Activated effector memory CD4-positive, alpha-beta T cell treated with Interleukin-2 at 50 U/mL for 16 hours (primary cell): Measurements from ENCODE around the gene CACNA1C.

Experiments
- DNase-seq: peaks from one replicate; pipeline ENCODE4 v3.0.0-alpha.2; 2020

The CACNA1C gene

DNA sequence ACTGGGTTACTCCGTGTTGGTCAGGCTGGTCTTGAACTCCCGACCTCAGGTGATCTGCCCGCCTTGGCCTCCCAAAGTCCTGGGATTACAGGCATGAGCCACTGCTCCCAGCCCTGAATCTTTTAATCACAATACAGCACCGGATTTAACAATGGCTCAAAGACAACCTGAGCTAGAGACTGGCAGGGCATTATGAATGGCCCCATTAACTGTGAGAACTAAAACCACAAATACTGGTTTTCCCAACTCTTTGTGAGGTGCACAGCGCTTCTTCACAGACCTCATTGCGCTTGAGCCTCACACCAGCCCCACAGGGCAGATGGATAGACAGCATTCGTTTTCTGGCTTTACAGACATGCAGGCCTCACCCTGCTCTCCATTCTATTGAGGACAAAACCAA, 634.9 kb downstream of the CACNA1C start:
- no peak for DNase-seq

DNA sequence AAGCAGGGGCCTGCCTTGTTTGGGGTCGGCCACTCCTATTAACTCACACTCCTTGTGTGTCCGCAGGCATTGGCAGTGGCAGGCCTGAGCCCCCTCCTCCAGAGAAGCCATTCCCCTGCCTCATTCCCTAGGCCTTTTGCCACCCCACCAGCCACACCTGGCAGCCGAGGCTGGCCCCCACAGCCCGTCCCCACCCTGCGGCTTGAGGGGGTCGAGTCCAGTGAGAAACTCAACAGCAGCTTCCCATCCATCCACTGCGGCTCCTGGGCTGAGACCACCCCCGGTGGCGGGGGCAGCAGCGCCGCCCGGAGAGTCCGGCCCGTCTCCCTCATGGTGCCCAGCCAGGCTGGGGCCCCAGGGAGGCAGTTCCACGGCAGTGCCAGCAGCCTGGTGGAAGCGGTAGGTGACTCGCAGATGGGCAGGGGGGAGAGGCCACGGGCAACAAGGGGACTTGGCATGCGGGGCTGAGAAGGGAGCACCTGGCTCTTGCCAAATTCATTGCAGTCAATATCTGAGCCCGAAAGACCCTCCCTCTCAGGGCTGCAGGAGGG, 635.7 kb downstream of the CACNA1C start:
- no peak for DNase-seq

DNA sequence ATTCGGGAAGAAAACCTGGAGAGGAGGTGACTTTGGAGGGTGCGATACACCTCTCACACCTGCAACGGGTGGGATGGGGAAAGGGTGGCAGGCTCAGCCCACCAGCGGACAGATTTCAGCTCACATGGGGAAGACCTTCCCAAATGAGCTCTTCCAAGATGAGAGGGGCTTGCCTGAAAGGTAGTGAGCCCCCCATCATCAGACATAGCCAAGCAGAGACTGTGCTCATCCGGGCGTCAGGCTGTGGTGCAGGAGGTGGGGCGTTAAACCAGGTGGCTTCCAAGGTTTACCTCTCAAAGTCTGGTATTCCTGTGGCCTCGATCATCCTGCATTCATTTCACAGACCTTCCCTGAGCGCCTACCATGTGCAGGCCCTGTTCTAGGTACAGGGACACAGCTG, 636.6 kb downstream of the CACNA1C start:
- no peak for DNase-seq

DNA sequence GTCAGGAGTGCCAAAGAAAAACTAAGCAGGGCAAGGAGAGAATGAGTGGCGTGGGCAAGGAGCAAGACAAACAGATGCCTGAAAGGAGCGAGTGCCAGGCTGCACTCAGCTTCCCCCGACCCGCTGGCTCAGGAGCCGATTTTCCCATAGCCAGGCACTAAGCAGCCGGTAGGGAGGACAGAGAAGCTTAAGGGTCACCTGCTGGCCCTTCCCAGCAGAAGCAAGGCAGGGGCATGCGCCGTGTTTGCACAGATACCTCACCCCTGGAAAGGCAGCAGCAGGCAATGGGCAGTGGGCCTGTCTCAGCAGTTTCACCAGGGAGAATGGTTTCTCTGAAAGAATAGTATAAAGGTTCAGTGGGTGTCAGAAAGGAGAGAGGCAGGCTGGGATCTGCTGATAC, 637.1 kb downstream of the CACNA1C start:
- no peak for DNase-seq

DNA sequence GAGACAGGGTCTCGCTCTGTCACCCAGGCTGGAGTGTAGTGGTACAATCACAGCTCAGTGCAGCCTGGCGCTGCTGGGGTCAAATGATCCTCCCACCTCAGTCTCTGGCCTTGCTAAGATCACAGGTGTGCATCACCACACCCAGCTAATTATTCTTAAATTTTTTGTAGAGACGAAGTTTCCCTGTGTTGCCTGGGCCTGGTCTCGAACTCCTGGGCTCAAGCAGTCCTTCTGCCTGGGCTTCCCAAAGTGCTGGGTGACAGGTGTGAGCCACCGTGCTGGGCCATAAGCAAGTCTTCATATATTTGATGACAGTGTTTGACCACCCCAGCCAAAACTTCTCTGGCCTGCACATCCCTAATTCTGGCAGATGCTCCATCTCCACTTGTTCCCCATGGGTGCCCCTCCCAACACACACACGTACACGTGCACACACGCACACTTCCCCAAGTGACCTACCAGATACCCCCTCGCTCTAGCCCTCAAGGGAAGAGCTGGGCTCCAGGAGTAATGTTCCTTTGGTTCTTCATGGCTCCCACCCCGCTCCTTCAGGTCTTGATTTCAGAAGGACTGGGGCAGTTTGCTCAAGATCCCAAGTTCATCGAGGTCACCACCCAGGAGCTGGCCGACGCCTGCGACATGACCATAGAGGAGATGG, 637.7 kb downstream of the CACNA1C start:
- DNase-seq = no peak

DNA sequence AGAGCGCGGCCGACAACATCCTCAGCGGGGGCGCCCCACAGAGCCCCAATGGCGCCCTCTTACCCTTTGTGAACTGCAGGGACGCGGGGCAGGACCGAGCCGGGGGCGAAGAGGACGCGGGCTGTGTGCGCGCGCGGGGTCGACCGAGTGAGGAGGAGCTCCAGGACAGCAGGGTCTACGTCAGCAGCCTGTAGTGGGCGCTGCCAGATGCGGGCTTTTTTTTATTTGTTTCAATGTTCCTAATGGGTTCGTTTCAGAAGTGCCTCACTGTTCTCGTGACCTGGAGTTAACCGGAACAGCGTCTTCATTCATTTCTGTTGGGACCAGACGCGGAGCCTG, 638.2 kb downstream of the CACNA1C start:
- peak; percentile 36 for DNase-seq

DNA sequence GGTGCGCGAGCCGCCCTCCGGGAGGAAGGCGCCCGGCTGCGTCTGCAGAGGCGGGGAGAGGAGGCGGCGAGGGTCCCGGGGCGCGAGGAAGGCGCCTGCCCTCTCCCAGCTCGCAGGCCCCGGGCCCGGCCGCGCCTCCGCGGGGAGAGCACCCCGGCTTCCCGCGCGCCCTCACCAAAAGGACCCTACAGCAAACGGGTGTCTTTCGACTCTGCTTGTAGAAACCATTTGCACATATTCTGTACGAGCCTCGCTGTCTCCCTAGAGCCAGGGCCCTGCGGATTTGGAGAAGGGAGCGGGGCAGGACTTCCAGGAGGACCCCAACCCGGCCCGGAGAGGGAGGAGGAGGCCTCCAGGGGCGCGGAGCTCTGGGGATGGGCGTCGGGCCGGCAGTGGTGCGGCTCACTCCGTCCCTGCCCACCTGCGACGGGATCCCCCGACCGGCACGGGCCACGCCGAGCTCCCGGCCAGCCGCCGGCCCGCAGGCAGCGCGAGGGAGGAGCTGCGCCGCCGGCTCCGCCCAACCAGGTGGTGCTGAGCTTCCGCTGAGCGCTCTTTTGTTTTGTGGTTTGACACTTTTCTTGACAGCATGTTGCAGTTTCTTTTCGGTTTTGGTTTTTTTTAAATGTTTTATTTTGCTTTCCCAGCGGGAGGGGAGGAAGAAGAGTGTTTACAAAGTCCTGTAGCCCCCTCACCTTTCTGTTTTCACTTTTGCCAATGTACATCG, 638.7 kb downstream of the CACNA1C start:
- peak; percentile 29 for DNase-seq

DNA sequence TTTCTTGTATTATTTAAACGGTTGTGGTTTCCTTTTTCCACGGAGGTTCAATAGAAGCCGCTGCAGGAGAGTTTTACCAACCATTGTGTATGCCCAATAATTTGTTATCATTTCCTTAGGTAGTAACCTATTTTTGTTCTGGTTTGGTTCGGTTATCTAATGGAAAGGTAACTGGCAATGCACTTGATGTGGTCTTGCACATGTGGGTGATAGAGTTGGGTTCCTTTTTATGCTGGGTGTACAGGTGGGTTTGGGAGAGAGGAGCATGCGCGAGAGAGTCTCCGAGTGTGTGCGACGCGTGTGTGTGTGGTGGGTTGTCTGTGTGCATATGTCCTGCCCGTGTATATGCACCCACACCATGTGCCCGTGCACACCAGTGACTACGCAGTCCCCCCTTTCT, 639.3 kb downstream of the CACNA1C start:
- no peak for DNase-seq

DNA sequence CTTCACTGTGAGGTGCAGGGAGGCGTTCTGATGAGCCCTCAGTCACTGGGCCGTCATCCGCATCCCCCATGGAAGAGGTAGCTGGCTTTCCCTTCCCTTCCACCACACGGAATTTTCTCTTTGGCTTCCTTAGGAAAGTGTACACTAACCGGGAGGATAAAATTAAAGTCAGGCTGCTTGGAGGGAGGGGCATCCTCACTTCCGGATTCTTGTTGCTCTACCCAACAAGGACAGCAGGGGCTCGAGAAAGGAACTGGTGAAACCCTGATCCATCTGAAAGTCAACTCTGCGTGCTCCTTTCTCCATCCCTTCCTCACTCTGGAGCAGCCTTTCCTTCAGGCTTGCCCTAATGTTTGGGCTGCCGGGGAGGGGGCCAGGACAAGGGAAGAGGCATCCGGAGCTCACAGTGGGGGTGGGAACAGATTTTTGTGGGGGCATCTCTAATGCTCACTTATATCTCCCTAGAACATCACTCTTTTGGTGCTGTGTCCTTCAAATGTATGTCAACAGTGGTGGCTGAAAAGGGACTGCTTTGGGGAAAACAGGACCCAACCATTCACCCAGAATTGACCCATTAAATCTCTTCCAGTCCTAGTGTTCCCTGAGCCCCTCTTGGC, 640.6 kb downstream of the CACNA1C start:
- DNase-seq = no peak

DNA sequence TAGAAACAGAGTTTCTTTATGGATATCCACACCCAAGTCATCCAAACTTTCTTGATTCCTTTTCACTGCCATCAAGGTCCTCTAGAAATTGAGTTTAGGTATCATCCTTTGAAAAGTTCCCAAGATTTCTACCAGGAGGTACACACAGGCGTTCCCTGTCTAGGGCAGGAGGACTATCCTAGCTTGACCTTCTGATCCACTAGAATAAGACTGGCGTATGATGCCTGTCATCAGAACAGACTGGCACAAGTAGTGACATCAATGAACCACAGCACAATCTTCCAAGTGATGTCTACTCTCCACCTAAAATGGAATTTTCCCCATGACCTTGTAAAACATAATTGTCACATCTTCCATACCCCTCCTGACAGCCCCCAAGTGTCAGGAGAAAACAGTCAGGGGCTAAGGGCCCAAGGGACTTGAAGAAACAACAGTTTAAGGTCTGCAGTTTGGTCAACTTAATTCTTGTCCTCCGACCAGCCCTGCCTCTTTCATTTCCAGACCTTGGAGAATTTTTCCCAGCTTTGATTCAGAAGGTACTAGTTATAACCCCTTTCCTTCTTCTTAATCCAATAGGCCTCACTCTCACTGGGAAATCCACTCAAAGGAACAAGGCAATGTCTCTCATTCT, 641.3 kb downstream of the CACNA1C start:
- no peak for DNase-seq

DNA sequence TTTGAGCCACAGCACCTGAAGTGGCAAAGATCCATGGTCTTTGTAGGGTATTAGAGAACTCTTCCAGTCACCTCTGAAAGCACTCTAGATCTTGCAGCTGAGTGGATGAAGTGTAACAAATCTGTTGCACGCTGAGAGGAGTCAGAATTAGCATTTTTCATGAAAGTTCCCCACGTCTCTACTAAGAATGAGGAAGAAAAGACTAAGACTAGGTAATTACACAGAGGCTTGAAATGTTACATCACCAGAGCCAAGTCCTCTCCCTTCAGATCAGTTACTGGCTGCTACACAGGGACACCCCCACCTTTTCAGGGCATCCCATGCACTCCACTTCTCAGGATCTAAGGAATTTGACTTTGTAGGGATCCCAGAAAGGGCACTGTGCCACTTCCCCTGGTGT, 643.3 kb downstream of the CACNA1C start:
- DNase-seq = no peak

DNA sequence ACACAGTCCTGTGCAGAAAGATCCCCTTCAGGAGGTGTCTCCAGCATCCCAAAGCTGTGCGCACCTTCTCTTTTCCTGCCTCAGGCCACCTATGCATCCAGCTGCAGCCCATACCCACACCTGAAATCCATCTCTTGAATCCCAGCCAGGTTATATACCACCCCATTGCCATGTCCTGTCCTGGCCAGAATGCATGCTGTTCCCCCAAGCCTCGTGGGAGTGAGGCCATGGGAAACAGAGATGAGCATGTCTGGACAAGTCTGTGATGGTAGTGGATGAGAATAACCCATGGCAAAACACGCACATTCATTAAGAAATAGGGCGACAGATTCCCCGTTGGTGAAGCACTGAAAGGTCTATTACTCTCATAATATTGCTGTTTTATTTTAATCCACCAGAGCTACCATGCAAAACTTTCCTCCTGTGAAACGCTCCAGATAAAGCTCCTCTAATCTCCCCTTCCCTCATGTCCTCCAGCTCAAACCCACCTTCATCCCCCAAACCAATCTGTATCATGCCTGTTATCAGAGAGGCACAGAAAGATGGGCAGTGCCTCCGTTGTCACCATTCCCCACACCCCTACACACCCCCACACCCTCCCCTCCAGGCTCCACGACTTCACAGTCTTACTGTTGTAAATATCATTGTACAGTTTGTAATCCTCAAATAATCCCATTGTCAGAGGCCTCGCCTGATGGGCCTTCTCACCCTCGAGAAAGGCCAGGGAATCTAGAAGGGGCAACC, 644.4 kb downstream of the CACNA1C start:
- DNase-seq = no peak

DNA sequence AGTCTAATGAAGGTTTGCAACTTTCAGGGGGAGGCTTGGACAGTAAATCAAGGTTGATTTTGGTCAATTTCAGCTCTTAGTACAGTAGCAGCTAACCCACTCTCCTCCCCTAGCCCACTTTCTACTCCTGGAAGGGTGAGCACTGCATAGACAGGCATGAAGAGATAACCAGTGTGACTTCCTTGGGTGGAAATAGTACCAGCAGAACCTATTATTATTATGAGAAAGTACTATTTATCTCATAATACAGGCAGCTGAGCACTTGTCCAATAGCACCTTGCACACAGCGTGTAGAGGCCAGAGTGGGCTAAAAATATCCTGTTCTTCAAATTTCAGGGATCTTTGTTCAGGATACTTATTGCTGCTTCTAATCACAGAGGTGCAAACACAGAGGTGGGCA, 645.8 kb downstream of the CACNA1C start:
- DNase-seq = no peak

DNA sequence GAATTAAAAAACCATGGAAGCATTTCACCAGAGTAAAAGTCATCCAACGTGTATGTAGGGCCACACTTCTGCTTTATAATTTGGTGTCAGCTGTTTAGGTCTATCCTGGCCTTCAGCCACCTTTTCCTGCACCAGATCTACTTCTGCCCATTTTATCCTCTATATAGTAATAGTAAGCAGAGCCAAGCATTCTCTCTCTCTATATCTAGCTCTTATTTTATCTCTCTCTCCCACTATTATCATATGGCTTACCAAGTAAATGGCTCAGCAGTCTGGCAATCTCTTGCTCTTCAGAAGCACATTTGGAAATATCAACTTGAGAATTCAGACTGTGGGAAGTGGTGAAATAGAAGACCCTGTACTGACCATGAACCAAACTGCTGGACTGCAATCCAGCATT, 657.9 kb downstream of the CACNA1C start:
- DNase-seq = no peak

DNA sequence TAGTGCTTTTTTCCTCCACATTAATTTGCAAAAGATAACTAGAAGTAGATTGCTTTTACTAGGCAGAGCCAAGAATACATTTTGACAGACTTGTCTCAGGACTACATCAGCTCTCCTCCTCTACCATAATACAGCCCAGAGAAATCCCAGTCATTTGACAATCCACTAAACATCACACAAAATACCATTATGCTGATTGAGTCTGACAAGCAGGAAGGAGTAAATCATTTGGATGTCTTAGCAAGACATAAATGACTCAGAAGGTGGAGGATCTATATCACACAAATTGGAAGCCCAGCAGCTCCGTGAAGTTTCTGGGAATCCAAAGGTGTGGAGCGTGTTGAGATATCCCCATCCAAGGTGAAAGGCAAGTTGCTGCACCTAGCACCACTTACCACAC, 666.6 kb downstream of the CACNA1C start:
- DNase-seq = no peak

DNA sequence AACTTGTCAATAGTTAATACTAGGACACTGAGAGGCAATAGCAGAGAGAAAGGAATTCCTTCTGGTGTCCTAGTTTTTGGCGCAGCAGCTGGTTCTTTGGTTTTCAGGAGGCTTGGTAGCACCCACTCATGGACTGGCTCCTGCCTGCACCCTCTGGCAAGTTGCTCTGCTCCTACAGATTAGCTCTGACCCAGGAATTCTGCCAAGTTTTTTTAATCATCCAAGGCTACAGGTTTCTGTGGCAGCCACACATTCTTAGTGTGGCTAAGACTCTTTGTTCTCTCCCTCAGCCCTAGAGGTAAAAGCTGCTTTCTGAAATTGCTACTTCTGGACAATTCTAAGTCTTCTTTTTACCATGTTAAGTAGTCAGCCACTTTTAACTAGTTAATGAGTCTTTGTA, 670.0 kb downstream of the CACNA1C start:
- DNase-seq = no peak

DNA sequence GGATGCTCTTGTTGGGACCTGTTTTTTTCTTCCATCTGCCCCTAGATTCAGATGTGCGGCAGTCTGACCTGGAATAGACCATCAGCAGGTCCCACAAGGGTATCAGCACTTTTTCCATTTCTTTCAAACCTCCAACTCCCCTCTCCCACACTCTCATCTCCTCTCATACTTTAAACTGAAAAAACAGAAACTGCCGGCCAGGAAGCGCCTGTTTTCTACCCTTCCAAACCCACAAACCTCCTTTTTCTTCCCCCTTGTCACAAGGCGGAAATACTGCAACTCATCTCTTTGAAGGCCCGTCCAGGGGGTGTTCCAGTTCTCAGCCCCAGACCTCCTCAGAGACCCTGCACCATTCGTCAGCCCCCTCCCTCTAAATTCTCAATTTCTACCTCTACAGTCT, 679.5 kb downstream of the CACNA1C start:
- no peak for DNase-seq

DNA sequence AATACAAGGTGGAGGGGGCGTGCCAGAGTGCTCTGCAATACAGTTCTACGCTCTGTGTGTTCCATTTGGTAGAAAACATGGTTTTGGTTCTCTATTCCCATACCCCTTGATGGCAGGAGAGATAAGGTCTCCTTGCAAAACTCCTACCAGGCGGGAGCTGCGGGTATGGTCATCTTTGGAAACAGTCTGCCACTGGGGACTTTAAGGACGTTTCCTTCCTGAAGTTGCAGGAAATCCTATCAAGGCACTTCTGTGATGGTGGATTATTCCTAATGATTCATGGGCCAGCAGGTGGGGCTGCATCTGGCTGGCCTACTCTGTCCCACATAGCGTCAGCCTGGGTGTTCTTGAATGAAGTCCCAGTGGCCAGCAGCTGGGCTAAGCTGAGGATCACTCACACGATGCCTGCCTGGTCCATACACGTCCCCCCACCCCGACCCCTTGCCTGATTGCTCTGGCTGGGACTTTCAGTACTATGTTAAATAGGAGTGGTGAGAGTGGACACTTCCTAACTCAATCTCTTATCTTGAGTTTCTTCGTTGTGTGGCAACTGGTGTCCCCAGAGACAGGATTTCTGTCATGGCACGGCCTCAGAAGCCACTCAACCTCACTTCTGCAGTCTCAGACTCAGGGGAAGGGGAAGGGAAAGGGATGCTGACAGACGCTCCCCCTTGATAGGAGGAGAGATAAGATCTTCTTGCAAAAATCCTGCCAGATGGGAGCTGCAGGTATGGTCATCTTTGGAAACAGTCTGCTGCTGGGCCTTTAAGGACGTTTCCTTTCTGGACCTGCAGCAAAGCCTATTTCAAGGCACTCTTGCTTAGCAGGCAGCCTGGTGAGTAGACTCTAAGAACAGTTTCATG, 680.9 kb downstream of the CACNA1C start:
- no peak for DNase-seq

DNA sequence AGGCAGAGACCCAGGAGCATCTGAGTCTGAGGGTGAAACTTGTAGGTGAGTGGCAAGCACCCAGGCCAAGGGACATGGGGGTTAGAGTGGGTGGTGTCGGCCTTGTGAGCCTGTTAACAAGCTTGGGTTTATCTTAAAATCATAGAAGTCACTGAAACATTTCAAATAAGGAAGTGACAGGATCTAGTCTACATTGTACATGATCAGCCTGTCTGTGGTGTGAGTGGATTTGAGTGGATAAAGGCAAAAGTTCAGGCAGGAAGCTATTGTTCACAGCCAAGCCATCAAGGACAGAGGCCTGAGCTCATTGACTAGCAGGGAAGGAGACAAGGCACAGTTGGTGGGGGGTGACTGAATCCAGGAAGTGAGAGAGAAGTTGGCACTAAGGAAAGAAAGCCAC, 682.6 kb downstream of the CACNA1C start:
- DNase-seq = no peak

DNA sequence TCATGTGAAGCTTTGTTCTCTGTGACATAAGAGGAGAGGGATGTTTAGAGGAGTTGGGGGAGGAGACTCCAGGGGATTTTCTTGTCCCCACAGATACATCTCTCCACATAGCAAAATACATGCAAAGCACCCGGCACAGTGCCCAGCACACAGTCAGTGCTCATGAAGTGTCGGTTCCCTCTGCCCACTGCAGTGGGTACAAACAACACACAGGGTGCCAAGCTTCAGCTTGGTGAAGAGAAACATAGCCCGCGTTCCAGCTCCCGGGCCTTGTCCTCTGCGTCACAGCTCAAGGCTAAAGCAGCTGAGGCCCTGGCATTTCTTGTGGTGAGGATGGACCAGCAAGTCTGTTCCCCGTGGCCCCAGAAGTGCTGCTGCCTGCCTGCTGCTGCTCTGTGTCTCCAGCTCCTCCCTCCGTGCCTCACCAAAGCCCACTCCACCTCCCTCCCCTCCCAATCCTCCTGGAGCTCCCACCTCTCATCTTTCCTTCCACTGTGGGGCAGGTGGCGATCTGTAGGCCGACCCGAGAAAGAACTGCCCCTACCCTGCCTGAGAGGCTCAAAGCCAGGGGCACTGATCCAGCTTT, 685.0 kb downstream of the CACNA1C start:
- no peak for DNase-seq

DNA sequence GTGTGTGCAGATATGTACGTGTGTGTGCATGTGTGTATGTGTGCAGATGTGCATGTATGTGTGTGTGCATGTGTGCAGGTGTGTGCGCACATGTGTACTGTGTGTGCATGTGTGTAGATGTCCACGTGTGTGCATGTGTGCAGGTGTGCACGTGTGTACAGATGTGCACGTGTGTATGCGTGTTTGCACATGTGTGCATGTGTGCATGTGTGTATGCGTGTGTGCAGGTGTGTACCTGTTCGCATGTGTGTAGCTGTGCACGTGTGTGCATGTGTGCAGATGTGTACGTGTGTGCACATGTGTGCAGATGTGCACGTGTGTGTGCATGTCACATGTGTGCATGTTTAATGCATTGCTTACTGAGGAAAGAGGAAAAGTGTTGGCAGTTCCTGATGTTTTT, 686.3 kb downstream of the CACNA1C start:
- no peak for DNase-seq
